ENCODE data around the gene WNK1.

WNK1 gene

DNA sequence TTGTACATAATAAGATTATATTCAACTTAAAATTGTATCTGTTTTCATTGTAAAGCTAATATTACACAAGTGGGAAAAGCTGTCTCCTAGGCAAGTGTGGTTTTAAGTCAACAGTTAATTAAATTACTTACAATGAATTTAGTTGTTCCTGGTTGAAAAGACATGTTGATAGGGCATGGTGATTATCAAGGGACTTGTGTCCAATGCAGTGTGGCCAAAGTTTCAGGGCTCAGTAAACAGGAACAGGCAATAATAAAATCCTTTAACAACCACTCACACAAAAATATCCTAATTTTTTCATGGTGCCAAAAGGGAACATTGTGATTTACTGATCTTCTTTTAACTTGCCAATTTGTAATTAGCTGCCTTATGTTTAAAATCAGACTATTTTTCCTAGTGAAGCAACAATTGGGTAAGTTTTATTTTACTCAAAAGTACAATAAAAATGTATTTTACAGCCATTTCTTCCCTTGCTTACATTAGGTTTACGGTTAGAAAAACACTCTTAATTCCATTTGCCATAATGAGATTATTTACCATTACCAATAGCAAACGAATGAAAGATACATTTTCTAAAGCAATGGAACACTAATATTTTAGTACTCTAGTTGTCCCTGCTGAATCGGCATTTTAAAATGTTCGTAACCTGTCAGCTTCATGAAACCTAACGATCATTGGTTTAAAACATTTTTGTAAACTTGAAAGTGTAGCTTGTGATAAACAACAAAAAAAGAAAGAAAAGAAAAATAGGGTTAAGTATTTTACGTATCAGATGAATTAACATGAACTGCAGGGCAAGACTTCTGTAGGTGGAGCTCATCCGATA, 1.8 kb upstream of the WNK1 start:
- DNase-seq = peak; percentile 63

DNA sequence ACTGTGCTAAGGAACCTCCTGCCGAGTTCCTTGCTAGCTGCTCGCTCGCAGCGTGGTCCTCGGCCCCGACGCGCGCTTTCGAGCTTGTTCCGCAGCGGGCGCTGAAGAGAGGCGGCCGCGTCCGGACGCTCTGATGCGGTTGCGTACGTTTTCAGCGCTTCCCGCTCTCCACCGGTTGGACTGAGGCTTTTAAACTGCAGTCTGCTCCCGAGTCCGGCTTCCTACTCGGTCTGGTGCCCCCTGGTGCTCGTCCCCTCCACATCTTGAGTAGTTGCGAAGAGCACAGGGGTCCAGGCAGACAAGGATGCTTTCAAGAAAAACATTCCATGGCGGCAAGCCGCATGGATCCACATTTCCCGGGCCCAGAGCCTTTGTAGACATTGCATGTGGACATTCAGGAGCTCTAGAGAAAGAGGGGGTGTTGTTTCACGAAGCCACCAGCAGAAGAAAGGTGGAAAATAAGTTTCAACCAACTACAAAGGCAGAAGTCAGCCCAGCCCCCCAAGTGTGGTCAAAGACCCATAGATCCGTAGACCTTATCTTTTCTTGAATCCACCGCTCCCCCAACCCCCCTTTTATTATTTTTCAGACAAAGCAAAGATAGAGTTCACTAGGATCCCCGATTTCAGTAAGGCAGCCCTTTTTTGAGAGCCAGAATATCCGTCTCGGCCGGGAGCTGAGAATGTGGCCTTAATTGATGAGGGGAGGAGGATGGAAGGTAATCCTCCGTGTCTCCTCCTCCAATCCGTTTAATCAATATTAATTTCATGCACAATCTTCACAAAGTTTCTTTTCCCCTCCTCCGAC, 984 bp upstream of the WNK1 start:
- peak; percentile 99 for DNase-seq

GRCh38 chr12:752695-753610, 574 bp downstream of the WNK1 start:
- peak; percentile 77 for DNase-seq

GRCh38 chr12:753611-754472, 1.5 kb downstream of the WNK1 start:
- DNase-seq = peak; percentile 83

GRCh38 chr12:754473-754820, 2.1 kb downstream of the WNK1 start:
- peak; percentile 10 for DNase-seq

DNA sequence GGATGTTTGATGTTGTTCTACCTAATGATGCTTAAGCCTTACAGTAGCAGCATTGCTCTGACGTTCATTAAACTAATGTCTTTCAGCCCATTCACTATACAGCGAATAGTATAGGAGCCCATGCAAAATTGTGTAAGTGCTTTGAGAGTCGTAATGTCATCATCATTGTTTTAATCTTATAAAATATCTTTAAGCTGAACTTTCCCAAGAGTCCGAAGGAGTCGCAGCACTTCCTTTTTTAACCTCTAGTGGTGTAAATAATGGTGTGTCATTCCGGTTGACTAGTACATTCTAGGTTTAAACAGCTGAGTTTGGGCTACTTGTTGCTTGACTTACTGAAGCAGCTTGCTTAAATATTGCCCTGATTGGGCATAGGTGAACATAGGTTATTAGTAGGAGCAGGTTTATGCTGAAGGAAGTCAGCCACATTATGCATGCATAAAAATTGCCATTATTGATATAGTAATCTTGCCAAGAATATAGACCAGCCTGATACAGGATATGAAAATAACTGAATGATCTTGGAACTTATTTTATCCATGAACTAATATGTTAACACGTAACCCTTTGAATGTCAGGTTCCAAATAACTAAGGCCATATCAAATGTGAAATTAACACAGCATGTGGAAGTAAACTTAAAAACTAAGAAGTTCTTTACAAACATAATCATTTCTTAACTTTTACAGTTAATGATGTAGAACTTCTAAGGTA, 2.6 kb downstream of the WNK1 start:
- peak; percentile 92 for DNase-seq

GRCh38 chr12:759628-760027, 7.2 kb downstream of the WNK1 start:
- DNase-seq = no peak

GRCh38 chr12:761256-761655, 8.9 kb downstream of the WNK1 start:
- no peak for DNase-seq

GRCh38 chr12:765840-766239, 13.5 kb downstream of the WNK1 start:
- peak; percentile 0 for DNase-seq

GRCh38 chr12:768434-768833, 16.1 kb downstream of the WNK1 start:
- DNase-seq = peak; percentile 0

- DNase-seq = peak; percentile 52
Observed at GRCh38 chr12:770479-770878, 18.1 kb downstream of the WNK1 start.

- peak; percentile 0 for DNase-seq
Observed at GRCh38 chr12:772056-772697, 19.8 kb downstream of the WNK1 start.

DNA sequence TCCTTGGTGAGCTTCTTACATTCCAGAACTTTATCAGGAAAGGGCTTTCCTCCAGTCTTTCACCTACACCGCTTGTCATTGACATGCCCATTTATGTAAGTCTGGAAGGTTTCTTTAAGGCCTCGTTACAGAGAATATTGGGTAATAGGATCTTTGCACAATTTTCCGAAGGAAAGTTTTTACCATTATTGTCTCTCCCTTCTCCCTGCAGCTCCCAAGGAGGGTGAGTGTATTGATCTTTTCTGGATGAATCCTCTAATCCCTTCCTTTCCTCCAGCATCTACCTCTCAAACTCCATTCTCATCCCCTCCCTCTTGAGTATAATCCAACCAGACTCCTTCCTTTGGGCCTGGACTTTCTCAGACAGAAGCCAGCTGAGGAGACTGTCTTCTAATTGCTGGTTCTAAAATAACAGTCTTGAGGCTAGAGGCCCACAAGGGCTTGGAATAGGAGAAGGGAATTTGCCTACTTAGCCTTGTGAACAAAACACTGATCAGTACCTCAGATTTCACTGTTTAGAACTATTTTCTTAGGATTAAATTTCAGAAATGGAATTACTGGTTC, 21.8 kb downstream of the WNK1 start:
- DNase-seq = peak; percentile 0

GRCh38 chr12:775973-776771, 23.8 kb downstream of the WNK1 start:
- peak; percentile 0 for DNase-seq

- DNase-seq = peak; percentile 0
Observed at GRCh38 chr12:776772-777373, 24.5 kb downstream of the WNK1 start.

DNA sequence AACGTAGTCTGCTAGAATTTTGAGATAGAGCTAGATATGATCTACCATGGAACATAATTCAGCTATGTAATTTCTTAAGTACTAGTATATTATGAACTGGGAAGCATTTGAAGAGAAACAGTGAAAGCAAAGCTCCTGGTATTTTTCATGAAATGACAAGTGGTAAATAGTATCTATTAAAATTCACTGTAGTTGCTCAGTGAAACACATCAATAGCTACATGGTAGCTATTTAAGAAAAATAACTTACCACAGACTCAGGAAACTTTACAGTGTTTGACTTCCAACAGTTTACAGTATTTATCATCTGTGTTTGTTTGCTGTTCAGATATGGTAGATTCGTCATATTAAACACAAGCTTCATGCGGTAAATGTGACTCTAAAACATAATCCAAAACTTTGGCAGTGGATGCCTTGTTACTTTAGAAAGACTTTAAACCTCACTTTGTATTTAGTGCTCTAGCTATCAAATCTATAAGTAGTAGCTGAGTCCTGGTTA, 25.2 kb downstream of the WNK1 start:
- DNase-seq = peak; percentile 0

- peak; percentile 0 for DNase-seq
Observed at GRCh38 chr12:778615-779014, 26.2 kb downstream of the WNK1 start.

DNA sequence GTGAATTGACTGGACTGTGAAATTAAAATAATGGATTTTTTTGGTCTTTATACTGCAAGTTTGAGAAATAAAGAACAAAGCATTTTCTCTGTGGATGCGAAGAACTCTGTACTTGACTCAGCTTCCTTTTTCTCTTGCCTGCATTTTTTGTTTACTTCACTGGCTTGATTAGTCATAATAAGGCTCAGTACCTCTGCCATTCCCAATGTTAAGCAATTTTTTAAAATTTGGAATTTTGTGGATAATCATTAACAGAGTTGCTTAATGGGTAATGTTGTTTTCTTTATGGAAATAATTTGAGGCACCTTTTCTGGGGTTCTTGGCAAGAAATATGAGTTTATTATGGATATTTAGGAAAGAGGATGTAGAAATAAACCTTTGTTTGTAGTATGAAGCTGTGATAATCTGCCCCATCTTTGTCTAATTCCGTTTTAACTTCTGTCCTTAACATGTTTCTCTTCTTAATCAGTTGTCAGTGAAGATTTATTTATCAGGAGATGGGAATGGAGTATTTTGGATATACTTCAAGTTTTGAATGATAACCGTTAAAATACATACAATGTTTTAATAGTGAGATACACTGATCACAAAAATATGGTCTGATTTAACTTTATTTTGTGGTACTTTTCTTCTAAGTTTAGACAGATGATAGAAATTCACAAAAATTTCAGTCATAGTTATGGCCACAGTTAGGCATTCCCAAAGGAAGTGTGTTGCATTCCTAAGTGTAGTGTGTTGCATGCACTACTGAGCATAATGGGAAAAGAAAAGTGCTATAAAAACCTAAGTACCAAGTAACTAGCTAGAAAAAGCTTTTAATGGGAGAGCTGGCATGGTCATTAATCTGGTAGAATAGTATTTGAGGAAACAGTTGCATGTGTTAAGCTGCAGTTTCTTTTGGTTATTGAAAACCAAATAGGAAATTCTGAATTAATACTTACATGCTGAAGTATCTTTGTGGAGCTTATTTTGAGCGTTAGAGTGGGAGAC, 27.7 kb downstream of the WNK1 start:
- DNase-seq = peak; percentile 11
